Thyroid gland (tissue), 4 donors: ENCODE measurements around the gene MYO19.

ENCODE experiments used
- POLR2A ChIP-seq, 2 donors: fragments of 450-650 bp; IDR thresholded peaks; one replicate each; pipeline ENCODE4 v1.6.1; 2017; ENCODE audit warnings: antibody characterized with exemption in 2 of 2, mild to moderate bottlenecking in 2 of 2, moderate library complexity in 1 of 2
- TF ChIP-seq, protein P1 (sequence below), 6 experiments: fragments of 200-600 bp in 3 of 6; fragments of 450-650 bp in 3 of 6; sonication (generic) in 3 of 6; IDR thresholded peaks; one replicate each; pipeline ENCODE4 v1.5.1; 2016 to 2019; ENCODE audit warnings: antibody characterized with exemption in 6 of 6, mild to moderate bottlenecking in 2 of 6, inconsistent platforms in 1 of 6, moderate library complexity in 1 of 6

DNA sequence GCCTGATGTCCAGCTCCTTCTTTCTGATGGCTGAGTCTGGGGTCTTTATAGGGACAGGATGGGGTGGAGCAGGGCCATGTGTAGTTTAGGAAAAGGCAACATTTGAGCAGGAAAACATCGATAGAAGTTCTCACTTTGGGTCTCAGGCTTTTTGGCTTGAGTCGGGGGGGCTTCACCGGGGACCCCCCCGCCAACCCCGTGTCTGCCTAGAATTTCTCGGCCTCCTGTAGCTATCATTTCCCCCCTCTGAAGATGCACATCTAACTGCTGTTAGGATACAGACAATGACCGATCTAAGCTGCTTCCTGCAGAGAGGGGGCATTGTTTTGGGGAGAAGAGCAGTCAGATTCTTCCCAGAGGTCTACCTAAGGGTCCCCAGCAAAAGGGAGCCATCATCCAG lies 64.9 kb downstream of the MYO19 start:
- no peak for TF ChIP-seq POLR2A (IDR thresholded peaks at IDR 0.05)
- TF ChIP-seq, protein P1, sequence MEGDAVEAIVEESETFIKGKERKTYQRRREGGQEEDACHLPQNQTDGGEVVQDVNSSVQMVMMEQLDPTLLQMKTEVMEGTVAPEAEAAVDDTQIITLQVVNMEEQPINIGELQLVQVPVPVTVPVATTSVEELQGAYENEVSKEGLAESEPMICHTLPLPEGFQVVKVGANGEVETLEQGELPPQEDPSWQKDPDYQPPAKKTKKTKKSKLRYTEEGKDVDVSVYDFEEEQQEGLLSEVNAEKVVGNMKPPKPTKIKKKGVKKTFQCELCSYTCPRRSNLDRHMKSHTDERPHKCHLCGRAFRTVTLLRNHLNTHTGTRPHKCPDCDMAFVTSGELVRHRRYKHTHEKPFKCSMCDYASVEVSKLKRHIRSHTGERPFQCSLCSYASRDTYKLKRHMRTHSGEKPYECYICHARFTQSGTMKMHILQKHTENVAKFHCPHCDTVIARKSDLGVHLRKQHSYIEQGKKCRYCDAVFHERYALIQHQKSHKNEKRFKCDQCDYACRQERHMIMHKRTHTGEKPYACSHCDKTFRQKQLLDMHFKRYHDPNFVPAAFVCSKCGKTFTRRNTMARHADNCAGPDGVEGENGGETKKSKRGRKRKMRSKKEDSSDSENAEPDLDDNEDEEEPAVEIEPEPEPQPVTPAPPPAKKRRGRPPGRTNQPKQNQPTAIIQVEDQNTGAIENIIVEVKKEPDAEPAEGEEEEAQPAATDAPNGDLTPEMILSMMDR (IDR thresholded peaks at IDR 0.05): no peak
